Activated CD4-positive, alpha-beta memory T cell treated with anti-CD3 and anti-CD28 coated beads for 36 hours (primary cell): ENCODE measurements around the gene NRP1. TPM values are rescaled to one million over a fixed set of nuclear protein-coding genes. Genes with fewer than 3 reads are reported as not detected.
A peak's percentile ranks its signal among the peaks of the same experiment; 100 is the strongest.

Source experiments
- CTCF ChIA-PET: fragments of 350-600 bp; sonication (Branson Sonifier 250); formaldehyde crosslinking; loops from one replicate; lab custom pipeline; 2021; ENCODE audit warnings: antibody characterized with exemption, inconsistent platforms; lab: Charles Lee
- POLR2A ChIA-PET: fragments of 350-600 bp; sonication (Branson Sonifier 250); formaldehyde crosslinking; loops from one replicate; lab custom pipeline; 2021; ENCODE audit warnings: antibody characterized with exemption; lab: Charles Lee
- DNase-seq: peaks from one replicate; pipeline ENCODE4 v3.0.0-alpha.2; 2020
- H3K27ac Mint-ChIP-seq: one replicate; pipeline ENCODE4 v1.8.0; 2021; ENCODE audit warnings: mixed read lengths
- H3K27me3 Mint-ChIP-seq: one replicate; pipeline ENCODE4 v1.8.0; 2021; ENCODE audit warnings: mixed read lengths
- H3K36me3 Mint-ChIP-seq: one replicate; pipeline ENCODE4 v1.8.0; 2021; ENCODE audit warnings: mixed read lengths
- H3K4me1 Mint-ChIP-seq: one replicate; pipeline ENCODE4 v1.8.0; 2021; ENCODE audit warnings: low read depth, mixed read lengths
- H3K4me3 Mint-ChIP-seq: one replicate; pipeline ENCODE4 v1.8.0; 2021; ENCODE audit warnings: mild to moderate bottlenecking, mixed read lengths
- H3K9me3 Mint-ChIP-seq: one replicate; pipeline ENCODE4 v1.8.0; 2021; ENCODE audit warnings: mixed read lengths
- intact Hi-C: fragments of 100-400 bp; cut with micrococcal nuclease; formaldehyde crosslinking; loops from one replicate; pipeline ENCODE4 v1.15.1; 2023
- total RNA-seq, 2 experiments: library from RNA; stranded (reverse); gene quantifications; one replicate each; pipeline ENCODE4 v1.2.3, GENCODE V29; 2021

Gene NRP1
- total RNA-seq, 2 experiments from 2014 or later = 1.5 to 1.6 TPM

- H3K4me3 Mint-ChIP-seq = peak overlapping the region; percentile 50
- no peaks in the 10 kb centered on the region for H3K9me3 Mint-ChIP-seq
- H3K4me1 Mint-ChIP-seq = peaks cover 91% of the 10 kb centered on the region
- POLR2A ChIA-PET = interaction anchor here (0.8 to 3.2 kb wide), 9 partner anchors 9 to 175 kb away, joined by 3 to 24 read pairs (median 8); no protein-coding TSS in a partner anchor
- peaks cover 4% of the 10 kb centered on the region for H3K36me3 Mint-ChIP-seq
- peak; percentile 90 for DNase-seq
- CTCF ChIA-PET = interaction anchor here (0.7 to 4.5 kb wide), 16 partner anchors 9 to 181 kb away, joined by 3 to 38 read pairs (median 7); no protein-coding TSS in a partner anchor
- intact Hi-C loops = loop anchor here (1.0 to 10.0 kb wide), 11 partner anchors 8 to 889 kb away; partner anchors contain the start of genes CCDC7 and ITGB1
- peaks cover 1% of the 10 kb centered on the region for H3K27me3 Mint-ChIP-seq
- peak overlapping the region; percentile 90 for H3K27ac Mint-ChIP-seq
These were observed 200.3 kb downstream of the NRP1 start for GRCh38 chr10:33134011-33134751.

GRCh38 chr10:33133557-33133956 is 200.9 kb downstream of the NRP1 start:
- ChIA-PET CTCF (interaction anchor here (0.7 to 4.5 kb wide), 16 partner anchors 10 to 181 kb away, joined by 3 to 38 read pairs (median 7); no protein-coding TSS in a partner anchor), POLR2A (interaction anchor here (1.5 to 3.2 kb wide), 6 partner anchors 10 to 125 kb away, joined by 3 to 24 read pairs (median 10); no protein-coding TSS in a partner anchor)
- intact Hi-C loops = loop anchor here (2.0 to 10.0 kb wide), 5 partner anchors 61 to 889 kb away; partner anchors contain the start of gene CCDC7
- Mint-ChIP-seq H3K9me3 (no peaks in the 10 kb centered on the region), H3K27me3 (peaks cover 1% of the 10 kb centered on the region), H3K4me1 (peaks cover 92% of the 10 kb centered on the region), H3K4me3 (no peak overlapping the region), H3K36me3 (peaks cover 6% of the 10 kb centered on the region), H3K27ac (peak overlapping the region; percentile 90)
- DNase-seq = no peak

GRCh38 chr10:33132626-33133025 is 201.8 kb downstream of the NRP1 start:
- Mint-ChIP-seq H3K4me3 (no peak overlapping the region), H3K9me3 (no peaks in the 10 kb centered on the region), H3K27me3 (peaks cover 1% of the 10 kb centered on the region), H3K4me1 (peaks cover 88% of the 10 kb centered on the region), H3K36me3 (peaks cover 6% of the 10 kb centered on the region), H3K27ac (peak overlapping the region; percentile 90)
- POLR2A ChIA-PET = interaction anchor here (2.1 to 2.2 kb wide), 2 partner anchors 12 to 124 kb away, joined by 11 to 16 read pairs; no protein-coding TSS in a partner anchor
- CTCF ChIA-PET = interaction anchor here (1.6 to 4.2 kb wide), 2 partner anchors 12 to 21 kb away, joined by 4 to 18 read pairs; no protein-coding TSS in a partner anchor
- intact Hi-C loops = loop anchor here (2.0 to 10.0 kb wide), 5 partner anchors 60 to 888 kb away; partner anchors contain the start of gene CCDC7
- DNase-seq = peak; percentile 78

- peaks cover 5% of the 10 kb centered on the region for H3K9me3 Mint-ChIP-seq
- peaks cover 88% of the 10 kb centered on the region for H3K4me1 Mint-ChIP-seq
- ChIA-PET CTCF (interaction anchor here (1.3 to 1.5 kb wide), 5 partner anchors 11 to 121 kb away, joined by 3 to 7 read pairs (median 6); no protein-coding TSS in a partner anchor), POLR2A (interaction anchor here (0.7 to 0.9 kb wide), 2 partner anchors 27 to 150 kb away, joined by 3 read pairs; no protein-coding TSS in a partner anchor)
- H3K27ac Mint-ChIP-seq = peak overlapping the region; percentile 23
- intact Hi-C loops = loop anchor here (5.0 to 10.0 kb wide), 3 partner anchors 685 to 885 kb away; partner anchors contain the start of gene CCDC7
- peaks cover 1% of the 10 kb centered on the region for H3K27me3 Mint-ChIP-seq
- H3K4me3 Mint-ChIP-seq = no peak overlapping the region
- peaks cover 11% of the 10 kb centered on the region for H3K36me3 Mint-ChIP-seq
- no peak for DNase-seq
These were observed 204.5 kb downstream of the NRP1 start for GRCh38 chr10:33129996-33130386.

GRCh38 chr10:33129141-33129995 is 205.1 kb downstream of the NRP1 start:
- Mint-ChIP-seq H3K36me3 (peaks cover 11% of the 10 kb centered on the region), H3K4me3 (no peak overlapping the region), H3K27ac (peak overlapping the region; percentile 25), H3K27me3 (peaks cover 1% of the 10 kb centered on the region), H3K4me1 (peaks cover 86% of the 10 kb centered on the region), H3K9me3 (peaks cover 5% of the 10 kb centered on the region)
- intact Hi-C loops = no loop called here
- POLR2A ChIA-PET = interaction anchor here (0.7 to 0.9 kb wide), 2 partner anchors 26 to 149 kb away, joined by 3 read pairs; no protein-coding TSS in a partner anchor
- CTCF ChIA-PET = interaction anchor here (1.3 to 1.5 kb wide), 5 partner anchors 10 to 121 kb away, joined by 3 to 7 read pairs (median 6); no protein-coding TSS in a partner anchor
- DNase-seq = no peak

GRCh38 chr10:33127622-33128021 is 206.8 kb downstream of the NRP1 start:
- Mint-ChIP-seq H3K9me3 (peaks cover 5% of the 10 kb centered on the region), H3K4me3 (no peak overlapping the region), H3K4me1 (peaks cover 77% of the 10 kb centered on the region), H3K27me3 (no peaks in the 10 kb centered on the region), H3K36me3 (peaks cover 9% of the 10 kb centered on the region), H3K27ac (peak overlapping the region; percentile 87)
- intact Hi-C loops = no loop called here
- POLR2A ChIA-PET = interaction anchor here (0.8 to 2.1 kb wide), 5 partner anchors 11 to 118 kb away, joined by 3 to 14 read pairs (median 4); no protein-coding TSS in a partner anchor
- no peak for DNase-seq
- CTCF ChIA-PET = interaction anchor here (0.6 to 1.7 kb wide), 4 partner anchors 23 to 168 kb away, joined by 3 to 7 read pairs (median 4); no protein-coding TSS in a partner anchor
